NCI-H345 treated with DMSO at 0.1 percent for 48 hours (cell line): Measurements from ENCODE around the gene AHCY.
"Not testable (repeated sequence)": the region's sequence is repeated elsewhere in the genome, so short reads cannot be mapped to it uniquely, and the experiment has no call there.

Experiments used
- DNase-seq: peaks from one replicate; lab custom pipeline; 2025; ENCODE audit not compliant: unreplicated experiment; lab: John Stamatoyannopoulos, UW

The AHCY gene

DNA sequence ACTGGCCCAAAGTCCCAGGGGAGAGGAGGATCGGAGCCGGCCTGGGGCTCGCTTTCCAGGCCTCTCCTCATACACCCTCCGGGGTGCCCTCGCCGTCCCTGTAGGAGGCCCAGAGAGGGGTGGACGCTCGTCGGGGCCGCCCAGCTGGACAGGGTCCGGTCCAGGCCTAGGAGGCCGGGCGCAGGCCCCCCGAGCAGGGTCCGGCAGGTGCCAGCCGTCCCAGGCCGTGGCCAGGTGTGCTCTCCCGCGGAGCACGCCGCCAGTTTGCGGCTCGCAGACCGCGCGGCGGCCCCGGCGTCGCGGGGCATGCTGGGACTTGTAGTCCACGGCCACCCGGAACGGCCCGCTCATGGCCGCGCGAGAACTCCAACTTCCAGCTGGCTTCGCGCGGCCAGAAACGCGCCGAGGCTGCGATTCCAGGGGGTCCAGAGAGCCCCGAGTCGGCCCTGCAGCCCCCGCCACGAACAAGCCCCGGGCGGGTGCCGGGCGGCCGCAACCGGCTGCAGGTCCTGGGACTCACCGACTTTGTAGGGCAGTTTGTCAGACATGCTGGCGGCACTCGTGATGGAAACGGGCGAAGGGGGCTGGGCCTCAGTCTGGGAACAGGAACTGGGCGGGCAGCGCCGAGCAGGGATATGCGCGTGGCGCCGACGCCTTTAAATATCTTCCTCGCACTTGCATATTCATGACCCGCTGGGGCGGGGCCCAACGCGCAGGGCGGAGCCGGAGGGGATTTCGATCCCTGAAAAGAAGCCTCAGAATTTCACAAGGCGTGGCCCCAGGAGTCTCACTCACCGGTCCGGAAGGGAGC, at the start of gene AHCY:
Gene AHCY, minus strand, starts transcription at position 633 of the 811 bp plus-strand sequence. Its CDS starts 85 bp downstream, at position 548.
- peak; percentile 96 for DNase-seq

DNA sequence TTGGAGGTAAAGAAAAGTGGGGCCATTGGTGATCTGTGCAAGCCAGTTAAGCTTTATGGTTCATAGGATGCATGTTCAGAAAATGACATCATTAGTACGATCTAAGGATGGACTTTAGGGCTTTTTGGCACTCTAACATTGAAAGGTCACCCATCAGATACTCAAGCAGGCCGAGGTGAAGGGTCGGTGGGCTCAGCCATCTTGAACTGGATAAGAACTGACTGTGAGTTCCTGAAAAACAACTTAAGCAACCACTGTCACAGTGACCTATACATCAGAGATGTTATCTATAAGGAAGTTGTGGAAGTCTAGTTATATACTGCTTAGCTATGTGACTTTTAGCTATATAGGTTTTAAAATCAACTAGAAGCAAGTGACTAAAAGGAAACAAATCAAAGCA, 46.9 kb upstream of the AHCY start:
- DNase-seq: no peak

DNA sequence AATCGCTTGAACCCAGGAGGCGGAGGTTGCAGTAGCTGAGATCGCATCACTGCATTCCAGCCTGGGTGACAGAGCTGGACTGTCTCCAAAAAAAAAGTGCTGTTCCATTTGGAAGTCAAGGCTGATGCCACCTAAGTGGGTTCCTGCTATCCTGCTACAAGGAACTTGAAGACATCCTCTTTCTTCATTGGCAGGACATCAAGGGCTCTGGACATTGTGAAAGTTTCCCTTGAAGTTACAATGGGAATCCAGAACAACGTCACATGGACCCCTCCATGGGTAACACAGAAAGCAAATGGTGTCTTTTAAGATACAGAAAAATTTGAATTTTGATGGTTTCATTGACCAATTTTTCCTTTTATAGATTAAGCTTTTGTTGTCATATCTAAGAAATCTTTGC, 44.4 kb upstream of the AHCY start:
- no peak for DNase-seq

DNA sequence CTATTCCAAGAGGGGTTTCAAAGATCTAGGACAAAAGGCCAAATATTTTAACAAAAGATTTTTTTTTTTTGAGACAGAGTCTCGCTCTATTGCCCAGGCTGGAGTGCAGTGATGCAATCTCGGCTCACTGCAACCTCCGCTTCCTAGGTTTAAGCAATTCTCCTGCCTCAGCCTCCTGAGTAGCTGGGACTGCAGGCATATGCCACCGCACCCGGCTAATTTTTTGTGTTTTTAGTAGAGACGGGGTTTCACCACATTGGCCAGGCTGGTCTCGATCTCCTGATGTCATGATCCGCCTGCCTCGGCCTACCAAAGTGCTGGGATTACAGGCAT, 43.3 kb upstream of the AHCY start:
- not testable (repeated sequence) for DNase-seq

DNA sequence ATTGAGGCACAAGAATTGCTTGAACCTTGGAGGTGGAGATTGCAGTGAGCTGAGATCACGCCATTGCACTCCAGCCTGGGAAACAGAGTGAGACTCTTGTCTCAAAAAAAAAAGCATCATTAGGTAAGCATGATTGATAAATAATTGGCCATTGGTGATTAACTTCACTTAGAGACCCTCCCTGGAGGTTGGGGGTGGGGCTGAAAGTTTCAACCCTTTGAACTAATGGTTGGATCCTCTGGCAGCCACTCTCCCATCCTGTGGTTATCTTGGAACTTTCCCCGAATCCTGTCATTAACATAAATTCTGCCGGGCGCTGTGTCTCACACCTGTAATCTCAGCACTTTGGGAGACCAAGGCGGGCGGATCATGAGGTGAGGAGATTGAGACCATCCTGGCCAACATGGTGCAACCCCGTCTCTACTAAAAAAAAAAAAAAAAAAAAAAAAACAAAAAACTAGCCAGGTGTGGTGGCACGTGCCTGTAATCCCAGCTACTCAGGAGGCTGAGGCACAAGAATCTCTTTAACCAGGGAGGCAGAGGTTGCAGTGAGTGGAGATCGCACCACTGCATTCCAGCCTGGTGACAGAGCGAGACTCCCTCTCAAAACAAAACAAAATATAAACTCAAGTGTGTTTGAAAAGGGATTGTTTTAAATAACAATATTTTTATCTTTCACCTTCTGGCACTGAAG, 42.8 kb upstream of the AHCY start:
- not testable (repeated sequence) for DNase-seq

DNA sequence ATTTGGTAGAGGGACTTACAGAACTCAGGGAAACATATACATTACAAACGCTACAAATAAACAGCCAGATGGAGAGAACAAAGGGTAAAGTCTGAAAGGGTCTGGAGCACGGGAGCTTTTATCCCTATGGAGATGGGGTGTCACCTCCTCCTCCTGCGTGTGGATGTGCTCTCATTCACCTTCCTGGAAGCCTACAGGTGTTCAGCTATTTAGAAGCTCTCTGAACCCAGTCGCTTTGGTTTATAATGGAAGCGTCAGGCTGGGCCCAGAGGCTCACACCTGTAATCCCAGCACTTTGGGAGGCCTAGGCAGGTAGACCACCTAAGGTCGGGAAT, 42.2 kb upstream of the AHCY start:
- no peak for DNase-seq

DNA sequence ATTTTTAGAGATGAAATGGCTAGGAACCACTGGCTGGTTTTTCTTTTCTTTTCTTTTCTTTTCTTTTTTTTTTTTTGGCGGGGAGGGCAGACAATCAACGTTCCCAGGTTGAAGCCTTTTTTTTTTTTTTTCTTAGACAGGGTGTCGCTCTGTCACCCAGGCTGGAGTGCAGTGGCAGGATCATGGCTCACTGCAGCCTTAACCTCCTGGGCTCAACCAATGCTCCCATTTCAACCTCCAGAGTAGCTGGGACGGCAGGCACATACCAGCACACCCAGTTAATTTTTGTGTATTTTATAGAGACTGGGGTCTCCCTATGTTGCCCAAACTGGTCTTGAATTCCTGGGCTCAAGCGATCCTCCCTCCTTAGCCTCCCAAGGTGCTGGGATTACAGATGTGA, 41.1 kb upstream of the AHCY start:
- DNase-seq: no peak

DNA sequence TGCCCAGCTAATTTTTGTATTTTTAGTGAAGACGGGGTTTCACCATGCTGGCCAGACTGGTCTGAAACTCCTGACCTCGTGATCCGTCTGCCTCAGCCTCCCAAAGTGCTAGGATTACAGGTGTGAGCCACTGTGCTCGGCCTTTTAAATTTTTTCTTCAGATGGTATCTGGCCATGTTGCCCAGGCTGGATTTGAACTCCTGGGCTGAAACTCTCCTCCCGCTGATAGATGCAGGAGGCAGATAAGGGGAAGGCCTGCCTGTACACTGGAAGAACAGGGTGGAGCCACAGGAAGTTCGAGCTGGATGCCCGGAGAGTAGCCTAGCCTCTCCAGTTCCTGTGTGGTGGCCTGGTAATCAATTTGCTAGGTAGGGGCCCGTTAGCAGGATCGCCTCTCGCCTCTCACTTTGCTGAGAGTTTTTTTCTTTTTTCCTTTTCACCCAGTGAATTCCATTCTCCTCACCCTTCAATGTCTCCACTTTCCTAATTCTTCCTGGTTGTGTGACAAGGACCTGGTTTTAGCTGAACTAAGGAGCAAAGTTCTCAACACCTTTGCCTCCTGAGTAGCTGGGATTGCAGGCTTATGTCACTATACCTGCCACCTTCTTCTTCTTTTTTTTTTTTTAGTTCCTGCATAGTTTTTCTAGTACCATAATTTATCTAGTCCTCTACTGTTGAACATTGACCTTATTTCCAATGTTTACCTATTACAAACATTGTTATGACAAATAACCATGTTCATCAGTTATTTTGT, 40.5 kb upstream of the AHCY start:
- DNase-seq: no peak

DNA sequence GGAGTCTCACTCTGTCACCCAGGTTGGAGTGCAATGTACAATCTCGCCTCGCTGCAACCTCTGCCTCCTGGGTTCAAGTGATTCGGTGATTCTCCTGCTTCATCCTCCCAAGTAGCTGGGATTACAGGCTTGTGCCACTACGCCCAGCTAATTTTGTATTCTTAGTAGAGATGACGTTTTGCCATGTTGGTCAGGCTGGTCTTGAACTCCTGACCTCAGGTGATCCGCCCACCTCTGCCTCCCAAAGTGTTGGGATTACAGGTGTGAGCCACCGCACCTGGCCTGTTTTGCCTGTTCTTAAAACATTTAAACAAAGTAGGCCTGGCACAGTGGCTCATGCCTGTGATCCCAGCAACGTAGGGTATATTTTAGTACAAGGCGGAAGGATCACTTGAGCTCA, 38.0 kb upstream of the AHCY start:
- DNase-seq: not testable (repeated sequence)

DNA sequence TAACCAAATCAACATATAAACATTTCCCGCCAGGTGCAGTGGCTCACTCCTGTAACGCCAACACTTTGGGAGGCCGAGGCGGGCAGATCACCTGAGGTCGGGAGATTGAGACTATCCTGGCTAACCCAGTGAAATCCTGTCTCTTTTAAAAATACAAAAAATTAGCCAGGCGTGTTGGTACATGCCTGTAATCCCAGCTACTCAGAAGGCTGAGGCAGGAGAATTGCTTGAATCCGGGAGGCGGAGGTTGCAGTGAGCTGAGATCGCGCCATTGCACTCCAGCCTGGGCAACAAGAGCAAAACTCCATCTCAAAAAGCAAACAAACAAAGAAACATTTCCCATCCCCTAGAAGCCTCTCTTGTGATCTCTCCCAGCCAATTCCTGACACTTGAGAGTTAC, 37.6 kb upstream of the AHCY start:
- not testable (repeated sequence) for DNase-seq

DNA sequence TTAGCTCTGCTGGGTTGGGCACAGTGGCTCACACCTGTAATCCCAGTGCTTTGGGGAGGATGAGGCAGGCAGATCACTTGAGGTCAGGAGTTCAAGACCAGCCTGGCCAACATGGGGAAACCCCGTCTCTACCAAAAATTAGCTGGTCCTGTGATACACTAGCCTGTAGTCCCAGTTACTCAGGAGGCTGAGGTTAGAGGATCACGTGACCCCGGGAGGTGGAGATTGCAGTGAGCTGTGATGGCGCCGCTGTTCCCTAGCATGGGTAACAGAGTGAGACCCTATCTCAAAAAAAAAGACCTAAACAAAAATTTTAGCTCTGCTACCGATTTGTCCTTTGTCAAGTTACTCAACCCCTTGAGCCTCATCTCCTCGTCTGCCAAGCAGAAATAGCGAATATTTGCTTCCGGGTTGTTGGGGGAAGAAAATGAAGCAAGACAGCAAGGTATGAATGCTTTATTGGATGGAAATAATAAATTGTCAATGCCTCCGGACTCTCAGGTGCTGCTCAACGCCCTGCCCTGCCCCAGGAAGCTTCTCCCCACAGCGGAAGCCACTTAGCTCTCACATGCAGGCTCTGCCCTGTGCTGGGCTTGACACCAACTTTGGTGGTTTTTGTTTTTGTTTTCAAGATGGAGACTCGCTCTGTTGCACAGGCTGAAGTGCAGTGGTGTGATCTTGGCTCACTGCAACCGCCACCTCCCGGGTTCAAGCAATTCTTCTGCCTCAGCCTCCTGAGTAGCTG, 35.0 kb upstream of the AHCY start:
- no peak for DNase-seq

DNA sequence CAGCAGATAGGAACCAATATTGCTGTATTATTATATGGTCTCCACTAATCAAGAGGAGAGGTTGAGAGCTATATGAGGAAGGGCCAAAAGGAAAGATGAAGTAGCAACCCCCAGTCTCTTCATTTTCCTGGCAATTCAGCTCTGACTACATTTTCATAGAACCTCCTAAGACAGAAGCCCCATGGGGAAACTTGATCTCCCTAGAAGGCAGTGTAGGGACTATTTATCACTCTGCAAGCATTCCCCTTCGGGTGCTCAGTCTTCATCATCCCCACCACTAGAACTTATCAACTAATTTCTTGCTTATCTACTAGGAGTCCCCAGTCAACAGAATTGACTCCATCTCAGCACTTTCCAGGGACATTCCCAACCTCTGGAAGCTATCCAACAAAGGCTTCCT, 34.4 kb upstream of the AHCY start:
- no peak for DNase-seq

DNA sequence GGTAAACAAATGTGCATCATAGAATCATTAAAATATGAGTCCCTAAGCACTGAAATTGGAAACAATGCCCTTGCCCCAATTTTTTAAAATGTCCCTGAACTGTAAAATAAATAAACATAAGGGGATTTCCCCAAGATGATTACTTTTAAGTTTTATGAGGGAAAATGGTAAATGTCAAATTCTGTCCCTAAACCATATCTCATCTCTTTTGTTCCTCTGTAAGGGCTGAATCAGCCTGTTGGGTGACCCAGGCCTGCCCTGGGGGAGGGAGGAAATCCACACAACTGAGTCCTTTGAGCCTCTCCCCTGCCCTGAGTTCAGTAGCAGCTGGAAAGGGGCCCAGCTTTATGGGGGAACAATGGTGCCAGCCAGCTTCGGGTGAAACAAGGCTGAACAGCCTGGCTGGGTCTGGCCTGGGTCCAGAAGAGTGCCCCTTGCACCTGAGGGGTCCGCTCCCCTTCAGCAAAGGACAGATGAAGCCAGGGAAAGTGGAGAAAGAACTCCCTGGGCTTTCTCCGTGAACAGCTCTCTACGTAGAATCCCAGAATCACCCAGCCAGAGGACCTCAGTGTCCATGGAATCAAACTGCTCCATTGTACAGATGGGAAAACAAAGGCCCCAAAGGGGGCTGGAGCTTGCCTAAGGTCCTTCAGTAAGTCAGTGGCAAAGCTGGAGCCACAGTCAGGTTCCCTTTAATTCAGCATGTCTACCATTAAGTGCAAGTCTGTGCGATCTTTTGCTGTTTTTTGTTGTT, 31.7 kb upstream of the AHCY start:
- DNase-seq: no peak

DNA sequence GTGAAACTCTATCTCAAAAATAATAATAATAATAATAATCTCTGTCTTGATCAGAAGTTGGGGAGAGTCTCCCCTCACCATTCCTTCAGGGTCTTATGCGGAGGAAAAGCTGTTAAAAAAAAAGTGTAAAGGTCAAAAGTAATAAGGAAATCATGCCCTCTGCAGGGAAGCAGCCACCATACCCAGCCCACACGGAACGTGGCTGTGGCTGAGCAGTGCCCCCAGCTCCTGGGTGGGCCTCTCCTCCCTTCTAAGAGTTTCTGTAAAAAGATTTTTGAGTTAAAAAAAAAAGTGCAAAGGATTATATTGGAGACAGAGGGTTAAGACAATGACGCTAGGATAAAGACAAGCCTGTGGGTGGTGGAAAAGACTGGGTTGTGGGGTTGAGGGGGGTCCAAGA, 30.6 kb upstream of the AHCY start:
- no peak for DNase-seq

DNA sequence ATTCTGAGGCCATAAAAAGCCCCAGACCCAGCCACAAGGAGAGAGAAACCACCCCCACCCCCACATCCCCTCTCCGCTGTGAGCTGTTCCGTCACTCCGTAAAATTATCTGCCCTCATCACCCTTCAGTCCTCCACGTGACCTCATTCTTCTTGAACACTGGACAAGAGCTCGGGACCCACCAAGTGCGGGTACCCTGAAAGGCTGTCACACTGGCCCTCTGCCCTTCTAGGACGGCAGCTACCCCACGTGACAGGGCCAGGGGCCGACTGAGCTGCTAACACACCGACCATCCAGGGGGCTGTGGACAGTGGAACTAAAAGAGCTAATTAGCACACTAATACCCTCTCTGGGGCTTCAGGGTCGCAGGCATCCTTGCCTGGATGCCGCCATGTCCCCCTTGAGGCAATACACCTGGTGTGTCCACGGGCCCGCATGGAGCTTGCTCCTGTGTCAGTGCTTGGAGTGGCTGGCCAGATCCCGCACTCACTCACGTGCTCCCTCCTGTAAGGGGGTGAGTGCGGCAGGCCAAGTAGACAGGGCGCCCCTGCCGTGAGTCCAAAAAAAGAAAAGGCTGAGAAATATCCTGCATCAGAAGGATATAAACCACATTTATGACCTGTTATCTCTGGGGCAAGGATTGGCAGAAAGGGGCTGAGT, 29.2 kb upstream of the AHCY start:
- DNase-seq: no peak

DNA sequence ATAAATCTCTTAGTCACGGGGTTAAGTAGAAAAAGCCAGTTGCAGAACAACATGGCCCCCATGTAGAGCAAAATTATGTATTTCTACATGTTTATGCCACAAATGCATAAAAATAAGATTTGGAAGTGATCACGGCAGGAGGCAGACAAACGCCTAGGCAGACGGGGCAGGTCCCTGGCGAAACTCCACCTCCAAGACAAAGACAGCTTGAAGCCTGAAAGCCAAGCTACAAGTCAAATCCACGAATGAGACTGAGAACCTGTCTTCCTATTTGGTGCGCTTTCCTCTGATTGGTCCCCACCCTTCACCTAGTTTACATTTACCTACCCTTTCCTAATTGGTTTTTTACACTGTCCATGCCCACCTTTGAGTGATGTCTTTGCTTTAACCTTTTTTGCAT, 28.7 kb upstream of the AHCY start:
- DNase-seq: no peak

DNA sequence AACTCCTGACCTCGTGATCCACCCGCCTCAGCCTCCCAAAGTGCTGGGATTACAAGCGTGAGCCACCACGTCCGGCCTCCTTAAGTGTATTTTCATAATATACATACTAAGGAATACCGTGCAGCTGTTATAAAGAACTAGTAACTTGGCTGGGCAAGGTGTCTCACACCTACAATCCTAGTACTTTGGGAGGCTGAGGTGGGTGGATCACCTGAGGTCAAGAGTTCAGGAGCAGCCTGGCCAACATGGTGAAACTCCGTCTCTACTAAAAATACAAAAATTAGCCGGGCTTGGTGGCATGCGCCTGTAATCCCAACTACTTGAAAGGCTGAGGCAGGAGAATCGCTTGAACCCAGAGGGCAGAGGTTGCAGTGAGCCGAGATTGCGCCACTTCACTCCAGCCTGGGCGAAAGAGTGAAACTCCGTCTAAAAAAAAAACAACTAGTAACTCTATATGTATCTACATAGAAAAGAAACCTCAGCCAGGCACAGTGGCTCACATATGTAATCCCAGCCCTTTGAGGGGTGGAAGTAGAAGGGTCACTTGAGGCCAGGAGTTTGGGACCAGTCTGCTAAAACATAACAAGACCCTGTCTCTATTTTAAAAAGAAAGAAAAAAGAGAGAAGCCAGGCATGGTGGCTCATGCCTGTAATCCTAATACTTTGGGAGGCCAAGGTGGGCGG, 27.8 kb upstream of the AHCY start:
- DNase-seq: not testable (repeated sequence)

DNA sequence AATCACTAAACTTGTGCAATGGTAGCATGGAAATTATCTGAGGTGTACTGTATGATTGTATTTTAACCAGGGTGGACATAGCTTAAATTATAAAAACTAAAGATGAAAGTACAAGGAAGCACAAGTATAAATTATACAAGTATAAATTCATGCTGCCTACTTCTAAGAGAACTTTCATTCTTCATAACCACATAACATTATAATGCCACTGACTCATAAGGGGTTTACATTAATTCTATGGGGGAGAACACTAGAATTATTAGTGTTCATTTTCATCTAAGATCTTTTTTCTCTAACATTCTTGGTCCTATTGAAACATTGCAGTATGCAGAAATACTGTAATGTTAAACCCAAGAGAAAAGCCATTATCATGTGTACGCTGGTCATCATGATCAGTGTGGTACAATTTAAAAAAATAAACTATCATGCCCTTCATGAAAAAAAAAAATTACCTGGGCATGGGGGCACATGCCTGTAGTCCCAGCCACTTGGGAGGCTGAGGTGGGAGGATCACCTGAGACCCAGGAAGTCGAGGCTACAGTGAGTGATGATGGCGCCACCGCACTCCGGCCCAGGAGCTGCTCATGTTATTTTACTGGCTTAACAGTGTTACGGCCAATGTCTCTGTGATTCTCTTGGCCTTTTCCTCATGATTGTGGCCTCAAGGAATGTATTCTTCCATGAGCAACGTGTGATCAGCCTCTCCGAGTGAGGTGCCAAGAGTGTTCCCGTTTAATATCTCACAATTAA, 25.9 kb upstream of the AHCY start:
- DNase-seq: no peak

DNA sequence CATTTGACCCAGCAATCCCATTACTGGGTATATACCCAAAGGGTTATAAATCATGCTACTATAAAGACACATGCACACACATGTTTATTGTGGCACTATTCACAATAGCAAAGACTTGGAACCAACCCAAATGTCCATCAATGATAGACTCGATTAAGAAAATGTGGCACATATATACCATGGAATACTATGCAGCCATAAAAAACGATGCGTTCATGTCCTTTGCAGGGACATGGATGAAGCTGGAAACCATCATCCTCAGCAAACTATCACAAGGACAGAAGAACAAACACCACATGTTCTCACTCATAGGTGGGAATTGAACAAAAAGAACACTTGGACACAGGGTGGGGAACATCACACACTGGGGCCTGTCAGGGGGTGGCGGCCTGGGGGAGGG, 25.1 kb upstream of the AHCY start:
- DNase-seq: not testable (repeated sequence)
